ENCODE data around the gene NOCT.
"Not testable (repeated sequence)": the region's sequence is repeated elsewhere in the genome, so short reads cannot be mapped to it uniquely, and the experiment has no call there.

Gene NOCT

GRCh38 chr4:139050446-139050845 is 34.9 kb downstream of the NOCT start:
- no peak for DNase-seq (ENCODE audit: low spot score)

DNA sequence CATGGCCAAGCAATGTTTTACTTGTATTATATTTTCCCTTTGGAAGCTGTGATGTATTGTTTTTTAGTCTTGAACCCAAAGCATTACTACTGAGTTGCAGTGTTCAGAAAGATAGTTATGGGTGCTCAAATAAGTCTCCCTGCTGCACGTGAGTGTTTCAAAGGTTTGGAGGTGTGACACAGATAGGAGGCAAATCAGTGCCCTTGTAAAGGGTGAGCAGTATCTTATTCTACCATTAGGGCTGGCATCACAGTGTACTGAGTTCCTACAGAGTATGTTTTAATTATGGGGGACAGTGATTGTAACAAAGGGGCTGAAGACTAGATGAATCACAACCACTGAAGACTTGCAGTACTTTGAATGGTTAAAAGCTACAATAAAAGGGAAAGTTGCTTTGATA is 38.3 kb downstream of the NOCT start:
- DNase-seq (ENCODE audit: low spot score) = no peak

DNA sequence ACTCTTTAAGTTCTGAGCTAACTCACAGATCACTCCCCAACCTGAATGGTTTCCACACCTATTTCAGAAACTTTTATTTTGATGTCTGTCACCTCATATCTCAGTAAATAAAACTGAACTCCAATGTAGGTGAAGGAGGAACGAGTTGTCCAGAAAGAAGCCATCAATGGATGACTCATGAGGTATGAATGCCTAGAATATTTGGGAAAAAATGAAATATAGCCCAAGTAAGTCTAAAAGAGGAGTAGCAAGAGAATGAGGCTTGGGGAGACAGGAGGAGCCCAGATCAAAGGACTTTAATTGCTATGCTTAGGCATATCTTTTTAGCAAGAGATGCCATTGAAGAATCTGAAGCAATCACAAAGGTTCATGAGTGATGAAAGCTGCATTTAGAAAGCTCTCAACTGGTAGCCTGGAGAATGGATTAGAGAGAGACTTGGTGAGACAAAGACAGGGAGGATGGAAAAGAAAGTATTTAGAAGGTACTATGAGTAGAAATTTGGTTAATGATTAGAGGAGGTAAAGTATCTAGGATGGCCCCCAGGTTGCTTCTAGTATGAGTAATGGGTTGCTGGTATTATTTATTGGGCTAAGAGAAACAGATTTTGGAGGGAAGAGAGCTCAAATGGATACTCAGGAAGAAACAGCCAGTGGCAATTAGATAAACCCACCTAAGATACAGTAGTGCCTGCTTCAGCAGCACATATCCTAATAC is 39.4 kb downstream of the NOCT start:
- DNase-seq (ENCODE audit: low spot score) = no peak

DNA sequence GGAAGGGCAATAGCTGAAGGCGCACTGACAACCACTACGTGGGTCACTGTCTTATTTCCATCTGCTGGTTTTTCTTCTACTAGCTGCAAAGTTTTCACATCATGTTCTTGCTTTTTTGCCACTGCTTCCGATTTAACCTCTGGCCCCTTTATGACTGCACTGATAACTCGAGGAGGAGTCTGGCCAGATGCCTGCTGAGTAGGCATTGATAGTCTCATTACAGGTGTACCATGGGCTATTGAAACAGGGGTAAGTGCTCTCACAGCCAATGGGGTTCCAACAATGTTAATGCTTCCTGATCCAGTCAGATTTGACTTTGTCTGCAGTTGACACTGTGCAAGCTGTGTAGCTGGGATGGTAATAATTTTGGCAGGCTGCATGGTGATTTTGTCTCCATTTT is 43.4 kb downstream of the NOCT start:
- DNase-seq (ENCODE audit: low spot score) = not testable (repeated sequence)

DNA sequence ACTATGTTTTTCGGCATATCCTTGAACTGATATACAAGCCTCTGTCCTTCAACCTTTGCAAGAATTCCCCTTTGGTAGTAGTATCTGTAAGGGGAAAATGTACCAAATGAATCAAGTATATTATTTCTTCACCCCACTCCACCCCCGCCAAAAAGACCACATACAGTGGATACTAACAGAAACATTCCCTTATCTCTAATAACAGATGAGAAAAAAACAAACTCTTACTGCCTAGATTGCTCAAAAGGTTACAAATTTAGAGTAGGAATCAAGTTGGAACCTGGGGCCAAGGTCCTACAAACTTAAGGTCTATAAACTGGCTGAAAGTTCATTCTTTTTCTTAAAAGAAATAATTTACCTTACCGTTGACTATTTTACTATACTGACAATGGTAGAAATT is 45.0 kb downstream of the NOCT start:
- DNase-seq (ENCODE audit: low spot score) = no peak

- no peak for DNase-seq (ENCODE audit: low spot score)
Measured at GRCh38 chr4:139076016-139076744, 60.6 kb downstream of the NOCT start.

DNA sequence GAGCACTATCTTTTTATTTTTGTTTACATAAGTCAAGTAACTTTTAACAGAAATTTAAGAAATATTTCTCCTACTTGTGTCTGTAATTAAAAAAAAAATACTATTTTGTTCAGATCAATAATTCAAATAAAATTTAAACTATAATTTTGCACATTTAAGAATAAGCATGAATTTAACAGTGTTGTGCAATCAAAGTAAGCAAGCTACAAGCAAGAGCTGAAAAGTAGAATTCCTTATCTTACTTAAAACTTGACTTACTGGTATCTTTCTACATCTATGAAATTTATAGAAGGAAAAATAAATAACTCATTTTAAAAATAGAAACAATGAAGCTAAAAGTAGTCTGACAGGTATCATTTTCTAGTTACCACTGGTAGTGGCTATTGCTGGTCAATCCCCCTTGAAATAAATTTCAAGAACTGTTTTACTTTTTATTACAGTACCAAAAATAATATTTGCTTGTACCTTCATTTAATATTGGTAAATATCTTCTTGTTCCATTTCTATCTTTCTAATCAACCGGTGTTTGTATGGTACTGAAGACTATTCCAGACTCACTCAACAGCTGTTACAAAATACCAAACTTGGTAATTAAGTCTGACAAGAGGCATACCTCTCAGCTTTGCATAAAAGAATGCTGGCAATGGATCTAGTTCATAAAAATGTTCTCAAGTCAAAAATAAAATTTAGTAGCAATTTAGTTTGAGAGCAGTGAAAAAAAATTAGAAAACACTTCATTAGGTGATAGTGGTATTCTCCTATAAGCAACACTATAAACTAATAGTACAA is 62.2 kb downstream of the NOCT start:
- DNase-seq (ENCODE audit: low spot score) = no peak

GRCh38 chr4:139078926-139079325 is 63.3 kb downstream of the NOCT start:
- no peak for DNase-seq (ENCODE audit: low spot score)

- DNase-seq (ENCODE audit: low spot score) = peak; percentile 95
Measured at GRCh38 chr4:139082750-139083606, 67.4 kb downstream of the NOCT start.

DNA sequence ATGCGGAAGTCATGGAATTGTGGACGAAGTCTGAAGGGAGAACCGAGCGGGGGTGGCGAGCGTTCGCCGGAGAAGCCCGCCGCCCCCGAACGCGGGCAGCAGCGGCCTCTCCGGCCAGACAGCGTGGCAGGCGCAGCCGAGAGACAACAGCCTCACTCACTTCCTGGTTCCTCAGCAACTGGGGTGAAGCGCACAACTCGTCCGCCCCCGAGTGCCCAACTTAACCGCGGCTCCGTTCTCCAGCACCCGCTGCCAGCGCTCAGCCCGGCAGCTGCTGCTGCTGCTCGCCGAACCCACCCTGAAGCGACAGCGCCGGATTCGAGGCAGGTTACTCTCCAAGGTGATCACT is 68.0 kb downstream of the NOCT start:
- no peak for DNase-seq (ENCODE audit: low spot score)

DNA sequence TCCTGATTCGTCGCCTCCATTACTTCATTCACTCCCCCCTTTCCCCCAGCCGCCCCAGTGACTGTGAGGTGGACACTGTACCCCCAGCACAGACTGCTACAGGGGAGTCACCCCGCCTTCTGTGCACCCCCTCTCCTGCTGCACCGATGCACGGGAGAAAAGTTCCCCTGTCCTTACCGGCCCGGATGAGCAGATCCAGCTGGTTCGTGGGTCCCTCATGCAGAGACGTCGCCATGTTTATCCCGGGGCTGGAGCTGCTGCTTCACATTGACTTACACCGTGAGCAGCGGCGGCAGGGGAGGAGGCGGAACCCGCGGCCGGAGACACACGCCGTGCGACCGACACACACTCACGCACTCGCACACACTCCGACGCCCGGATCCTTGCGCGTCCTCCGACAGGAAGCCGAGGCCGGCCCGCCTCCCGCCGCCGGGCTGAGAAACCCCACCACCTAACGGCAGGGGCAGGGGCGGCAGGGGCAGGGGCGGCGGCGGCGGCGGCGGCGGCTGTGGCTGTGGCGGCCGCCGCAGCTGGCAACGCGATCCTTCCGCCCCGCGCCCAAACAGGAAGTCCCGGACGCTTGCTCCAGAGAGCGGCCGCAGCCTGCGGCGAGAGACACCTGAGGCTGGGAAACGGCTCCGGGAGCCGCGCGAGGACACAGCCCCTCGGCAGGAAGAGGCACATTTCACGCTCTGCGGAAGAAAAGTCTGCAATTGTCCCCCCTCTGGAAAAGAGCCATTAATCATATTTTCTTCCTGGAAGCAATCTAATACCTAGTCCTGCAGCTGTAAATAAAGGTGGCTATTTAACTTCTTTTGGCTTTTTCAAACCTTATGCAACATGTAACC is 68.6 kb downstream of the NOCT start:
- peak; percentile 94 for DNase-seq (ENCODE audit: low spot score)

DNA sequence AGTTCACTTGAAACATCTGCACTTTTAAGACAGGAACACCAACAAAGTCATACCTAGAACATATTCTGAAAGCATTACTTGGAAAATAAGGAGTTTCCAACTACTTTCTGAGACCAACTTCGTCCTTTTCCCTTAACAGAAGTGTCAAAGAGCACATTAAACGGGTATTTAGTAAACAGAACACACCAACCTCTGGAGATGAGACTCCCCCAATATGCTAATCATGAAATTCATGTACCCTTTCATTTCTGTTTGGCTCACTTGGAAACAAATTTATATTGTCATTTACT is 69.2 kb downstream of the NOCT start:
- no peak for DNase-seq (ENCODE audit: low spot score)

- DNase-seq (ENCODE audit: low spot score) = no peak
Measured at GRCh38 chr4:139085141-139085540, 69.6 kb downstream of the NOCT start.

DNA sequence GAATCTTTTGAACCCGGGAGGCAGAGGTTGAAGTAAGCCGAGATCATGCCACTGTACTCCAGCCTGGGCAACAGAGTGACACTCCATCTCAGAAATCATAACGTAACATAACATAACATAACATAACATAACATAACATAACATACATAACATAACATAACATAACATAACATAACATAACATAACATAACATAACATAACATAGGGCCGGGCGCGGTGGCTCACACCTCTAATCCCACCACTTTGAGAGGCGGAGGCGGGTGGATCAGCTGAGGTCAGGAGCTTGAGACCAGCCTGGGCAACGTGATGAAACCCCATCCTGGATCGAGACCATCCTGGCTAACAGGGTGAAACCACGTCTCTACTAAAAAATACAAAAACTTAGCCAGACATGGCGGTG is 76.7 kb downstream of the NOCT start:
- DNase-seq (ENCODE audit: low spot score) = no peak

Data from ecto neural progenitor cell (in vitro differentiated cells).